K562 (cell line): ENCODE measurements around the gene GJB2.

ENCODE experiments used
- HCFC1 ChIP-seq: IDR thresholded peaks from 2 replicates; pipeline ENCODE4 v1.6.1; 2012; ENCODE audit warnings: low read depth, low read length, improper control_type of control experiment
- HDAC2 ChIP-seq: fragments of 450-650 bp; IDR thresholded peaks from 2 replicates; pipeline ENCODE4 v1.6.1; 2016; ENCODE audit warnings: mild to moderate bottlenecking
- MYC ChIP-seq, 2 experiments: fragments of 250-450 bp in 1 of 2; sonication (Bioruptor Pico) in 1 of 2; IDR thresholded peaks; 2 replicates each; pipeline versions ENCODE4 v1.5.1 to v1.6.1; 2012 to 2021; ENCODE audit warnings: low read depth in 2 of 2, borderline replicate concordance in 1 of 2, improper control_type of control experiment in 1 of 2, low read length in 1 of 2, mild to moderate bottlenecking in 1 of 2, moderate library complexity in 1 of 2
- NCOA1 ChIP-seq: fragments of 450-650 bp; IDR thresholded peaks from 2 replicates; pipeline ENCODE4 v1.6.1; 2016; ENCODE audit warnings: low read depth
- RBM22 ChIP-seq: fragments of 200-400 bp; formaldehyde crosslinking; IDR thresholded peaks from 2 replicates; pipeline ENCODE4 v1.6.1; 2018; ENCODE audit warnings: low read length, low read depth; ENCODE audit not compliant: poor library complexity, severe bottlenecking
- RCOR1 ChIP-seq, 2 experiments: IDR thresholded peaks; 2 replicates each; pipeline ENCODE4 v1.6.1; 2012; ENCODE audit warnings: low read depth in 2 of 2, low read length in 2 of 2, borderline replicate concordance in 1 of 2, improper control_type of control experiment in 1 of 2
- TAF1 ChIP-seq: IDR thresholded peaks from 2 replicates; pipeline ENCODE4 v1.6.1; 2011; ENCODE audit warnings: mild to moderate bottlenecking, low read length, moderate library complexity; ENCODE audit not compliant: insufficient read depth, control insufficient read depth, severe bottlenecking; ENCODE audit errors: extremely low read depth
- TSC22D4 ChIP-seq: fragments of 450-650 bp; IDR thresholded peaks from 2 replicates; pipeline ENCODE4 v1.6.1; 2016; ENCODE audit warnings: missing genetic modification characterization, missing biosample characterization, control low read depth
- ZNF121 ChIP-seq: sonication (generic); formaldehyde crosslinking; conservative IDR thresholded peaks from 2 replicates; pipeline ENCODE4 v1.8.0; 2022; ENCODE audit warnings: missing genetic modification reagents
- TF ChIP-seq, protein P1 (sequence below), 3 experiments: IDR thresholded peaks in 2 of 3; conservative IDR thresholded peaks in 1 of 3; 2 replicates each; pipeline ENCODE4 v1.5.1; 2011 to 2012; ENCODE audit warnings: low read length in 3 of 3, mild to moderate bottlenecking in 3 of 3, control low read depth in 2 of 3, improper control_type of control experiment in 1 of 3, inconsistent platforms in 1 of 3, low read depth in 1 of 3, mixed read lengths in 1 of 3, moderate library complexity in 1 of 3; ENCODE audit not compliant: insufficient read depth in 2 of 3

GRCh38 chr13:20174656-20175405 is 17.9 kb downstream of the GJB2 start:
- TF ChIP-seq RCOR1 (IDR thresholded peaks at IDR 0.05; ENCODE audit: borderline replicate concordance in 1 of 2, low read depth in 2 of 2, low read length in 2 of 2) (no peak), TAF1 (no peak), HDAC2 (no peak), NCOA1 (no peak), TSC22D4 (tag) (no peak), HCFC1 (no peak), MYC (IDR thresholded peaks at IDR 0.05; ENCODE audit: low read depth, low read length) (no peak), MYC (CRISPR knock-in tag; IDR thresholded peaks at IDR 0.05; ENCODE audit: borderline replicate concordance, low read depth) (no peak), RBM22 (no peak), ZNF121 (no peak)
- TF ChIP-seq, protein P1, sequence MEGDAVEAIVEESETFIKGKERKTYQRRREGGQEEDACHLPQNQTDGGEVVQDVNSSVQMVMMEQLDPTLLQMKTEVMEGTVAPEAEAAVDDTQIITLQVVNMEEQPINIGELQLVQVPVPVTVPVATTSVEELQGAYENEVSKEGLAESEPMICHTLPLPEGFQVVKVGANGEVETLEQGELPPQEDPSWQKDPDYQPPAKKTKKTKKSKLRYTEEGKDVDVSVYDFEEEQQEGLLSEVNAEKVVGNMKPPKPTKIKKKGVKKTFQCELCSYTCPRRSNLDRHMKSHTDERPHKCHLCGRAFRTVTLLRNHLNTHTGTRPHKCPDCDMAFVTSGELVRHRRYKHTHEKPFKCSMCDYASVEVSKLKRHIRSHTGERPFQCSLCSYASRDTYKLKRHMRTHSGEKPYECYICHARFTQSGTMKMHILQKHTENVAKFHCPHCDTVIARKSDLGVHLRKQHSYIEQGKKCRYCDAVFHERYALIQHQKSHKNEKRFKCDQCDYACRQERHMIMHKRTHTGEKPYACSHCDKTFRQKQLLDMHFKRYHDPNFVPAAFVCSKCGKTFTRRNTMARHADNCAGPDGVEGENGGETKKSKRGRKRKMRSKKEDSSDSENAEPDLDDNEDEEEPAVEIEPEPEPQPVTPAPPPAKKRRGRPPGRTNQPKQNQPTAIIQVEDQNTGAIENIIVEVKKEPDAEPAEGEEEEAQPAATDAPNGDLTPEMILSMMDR (IDR thresholded peaks at IDR 0.05 in 2 of 3, conservative IDR thresholded peaks at IDR 0.05 in 1 of 3; ENCODE audit: insufficient read depth in 2 of 3, low read depth in 1 of 3, low read length in 3 of 3) = no peak
